ENCODE measurements around the gene OCIAD2. TPM values are rescaled to one million over a fixed set of nuclear protein-coding genes. Genes with fewer than 3 reads are reported as not detected.

OCIAD2 gene
- total and polyA plus RNA-seq, 10 donors, result 13.5 to 58.4 (median 19.1) TPM

DNA sequence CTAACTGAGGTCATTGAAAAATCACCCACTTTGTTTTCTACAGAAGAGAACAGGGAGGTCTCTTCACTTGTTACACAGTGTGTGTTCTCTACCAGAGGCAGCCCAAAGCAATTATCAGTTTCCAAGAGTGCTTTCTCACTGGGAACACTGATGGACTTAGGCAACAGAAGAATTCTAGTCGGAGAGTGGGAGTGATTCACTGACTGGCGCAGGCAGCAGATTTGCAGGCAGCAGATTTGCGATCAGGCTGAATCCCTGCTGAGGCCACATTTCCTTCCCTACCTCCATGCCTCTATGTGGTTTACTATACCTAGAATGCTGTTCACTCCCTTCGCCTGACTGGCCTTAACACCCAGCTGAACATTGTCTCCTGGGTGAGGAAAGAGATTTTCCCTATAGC lies 6.6 kb downstream of the OCIAD2 start:
- Histone ChIP-seq H3K4me3 (no peak overlapping the region), H3K36me3 (peaks cover 0 to 82% (median 20%) of the 10 kb centered on the region in 6 donors), H3K27me3 (replicated peaks in 1 of 7) (no peaks in the 10 kb centered on the region), H3K9me3 (no peaks in the 10 kb centered on the region), H3K4me1 (peaks cover 0 to 18% (median 2%) of the 10 kb centered on the region in 6 donors), H3K27ac (no peak overlapping the region)
- 62 to 81% (median 72%) methylated on average over 4 of the region's 4 CpGs for WGBS, 5 donors
- intact Hi-C loops (cut with DNase I; ENCODE audit: low total_unique reads), result no loop called here
- TF ChIP-seq POLR2AphosphoS5 (IDR thresholded peaks at IDR 0.05), result no peak
- TF ChIP-seq POLR2A (IDR thresholded peaks at IDR 0.05), result no peak
- TF ChIP-seq, protein P1, sequence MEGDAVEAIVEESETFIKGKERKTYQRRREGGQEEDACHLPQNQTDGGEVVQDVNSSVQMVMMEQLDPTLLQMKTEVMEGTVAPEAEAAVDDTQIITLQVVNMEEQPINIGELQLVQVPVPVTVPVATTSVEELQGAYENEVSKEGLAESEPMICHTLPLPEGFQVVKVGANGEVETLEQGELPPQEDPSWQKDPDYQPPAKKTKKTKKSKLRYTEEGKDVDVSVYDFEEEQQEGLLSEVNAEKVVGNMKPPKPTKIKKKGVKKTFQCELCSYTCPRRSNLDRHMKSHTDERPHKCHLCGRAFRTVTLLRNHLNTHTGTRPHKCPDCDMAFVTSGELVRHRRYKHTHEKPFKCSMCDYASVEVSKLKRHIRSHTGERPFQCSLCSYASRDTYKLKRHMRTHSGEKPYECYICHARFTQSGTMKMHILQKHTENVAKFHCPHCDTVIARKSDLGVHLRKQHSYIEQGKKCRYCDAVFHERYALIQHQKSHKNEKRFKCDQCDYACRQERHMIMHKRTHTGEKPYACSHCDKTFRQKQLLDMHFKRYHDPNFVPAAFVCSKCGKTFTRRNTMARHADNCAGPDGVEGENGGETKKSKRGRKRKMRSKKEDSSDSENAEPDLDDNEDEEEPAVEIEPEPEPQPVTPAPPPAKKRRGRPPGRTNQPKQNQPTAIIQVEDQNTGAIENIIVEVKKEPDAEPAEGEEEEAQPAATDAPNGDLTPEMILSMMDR (IDR thresholded peaks at IDR 0.05 in 8 of 11, conservative IDR thresholded peaks at IDR 0.05 in 3 of 11), result no peak
- no peak for DNase-seq

DNA sequence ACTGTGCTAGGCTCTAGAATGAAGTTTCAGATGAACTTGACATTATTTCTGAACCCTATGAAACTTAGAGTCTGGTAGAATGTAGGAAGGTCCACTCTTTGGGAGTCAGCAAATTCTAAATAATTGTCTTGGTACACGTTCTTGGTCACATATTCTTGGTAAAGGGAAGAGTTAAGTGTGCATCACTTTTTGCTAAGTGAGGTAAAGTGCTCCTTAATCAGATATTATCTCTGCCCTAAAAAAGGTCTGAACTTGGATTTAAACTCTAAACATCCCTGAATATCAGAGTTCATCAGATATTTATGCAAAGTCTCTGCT lies 7.2 kb downstream of the OCIAD2 start:
- no peaks in the 10 kb centered on the region for H3K9me3 ChIP-seq
- intact Hi-C loops (cut with DNase I; ENCODE audit: low total_unique reads), result no loop called here
- DNase-seq, result no peak
- TF ChIP-seq POLR2A (IDR thresholded peaks at IDR 0.05) (no peak), POLR2AphosphoS5 (IDR thresholded peaks at IDR 0.05) (no peak)
- TF ChIP-seq, protein P1 (IDR thresholded peaks at IDR 0.05 in 8 of 11, conservative IDR thresholded peaks at IDR 0.05 in 3 of 11), result no peak
- no peak overlapping the region for H3K4me3 ChIP-seq
- no peak overlapping the region for H3K27ac ChIP-seq
- no peaks in the 10 kb centered on the region for H3K27me3 ChIP-seq (replicated peaks in 1 of 7)
- 27 to 55% (median 33%) methylated on average over 1 of the region's 1 CpG for WGBS, 5 donors
- H3K36me3 ChIP-seq, result peaks cover 0 to 86% (median 22%) of the 10 kb centered on the region in 6 donors
- peaks cover 0 to 16% (median 0%) of the 10 kb centered on the region in 6 donors for H3K4me1 ChIP-seq

DNA sequence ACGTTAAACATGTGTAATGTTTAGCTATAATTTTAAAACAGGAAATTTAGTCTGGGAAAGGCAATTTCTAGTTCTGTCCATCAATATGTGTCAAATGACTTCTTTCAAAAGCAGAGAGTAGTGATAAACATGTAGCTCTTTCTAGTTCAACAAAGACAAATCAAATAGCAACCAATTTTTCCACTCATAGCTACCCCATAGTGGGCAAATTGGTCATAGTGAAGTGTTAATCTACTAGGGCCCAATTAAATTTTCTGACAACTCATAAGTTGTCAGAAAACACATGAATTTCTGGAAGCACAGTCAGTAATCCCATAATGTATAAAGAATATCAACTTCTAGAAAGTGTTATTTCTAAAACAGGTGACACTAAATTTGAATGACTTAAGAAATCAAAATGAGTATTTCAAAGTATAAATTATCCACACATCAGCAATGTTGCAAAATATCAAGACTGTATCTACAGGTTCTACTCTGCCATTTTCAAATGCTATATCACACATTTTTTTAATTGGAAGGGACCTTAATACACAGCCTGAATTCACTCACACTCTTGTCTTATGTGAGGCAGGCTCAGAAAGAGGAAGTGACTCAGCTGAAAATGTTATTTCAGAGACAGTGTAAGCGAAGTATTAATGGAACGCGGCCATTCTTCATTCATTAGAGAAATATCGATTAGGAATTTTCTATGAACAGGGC lies 7.7 kb downstream of the OCIAD2 start:
- Histone ChIP-seq H3K27me3 (replicated peaks in 1 of 7) (no peaks in the 10 kb centered on the region), H3K27ac (no peak overlapping the region), H3K36me3 (peaks cover 0 to 86% (median 22%) of the 10 kb centered on the region in 6 donors), H3K4me3 (no peak overlapping the region), H3K4me1 (peaks cover 0 to 16% (median 0%) of the 10 kb centered on the region in 6 donors), H3K9me3 (no peaks in the 10 kb centered on the region)
- 47 to 72% (median 59%) methylated on average over 5 of the region's 5 CpGs for WGBS, 5 donors
- no peak for DNase-seq
- intact Hi-C loops (cut with DNase I; ENCODE audit: low total_unique reads), result no loop called here
- TF ChIP-seq POLR2AphosphoS5 (IDR thresholded peaks at IDR 0.05) (no peak), POLR2A (IDR thresholded peaks at IDR 0.05) (no peak)
- TF ChIP-seq, protein P1 (IDR thresholded peaks at IDR 0.05 in 8 of 11, conservative IDR thresholded peaks at IDR 0.05 in 3 of 11), result no peak

DNA sequence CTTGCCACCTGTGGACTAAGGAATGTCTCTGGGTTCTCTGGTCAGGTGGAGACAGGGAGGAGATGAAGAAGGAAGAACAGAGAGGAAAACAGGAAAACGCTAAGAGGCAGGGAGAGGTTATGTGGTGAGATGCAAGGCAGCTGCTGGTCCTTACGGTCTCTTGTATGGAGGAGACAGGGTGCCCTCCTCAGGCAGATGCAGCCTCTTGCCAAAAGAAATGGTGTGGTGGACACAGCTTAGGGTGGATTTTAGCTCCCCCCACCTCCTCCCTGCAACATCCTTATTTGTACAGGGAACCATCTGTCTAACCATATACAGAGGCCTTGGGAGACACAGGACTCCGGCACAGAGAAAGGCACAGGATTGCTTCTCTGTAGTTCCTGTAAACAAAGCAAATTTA lies 9.7 kb downstream of the OCIAD2 start:
- peaks cover 0 to 86% (median 29%) of the 10 kb centered on the region in 6 donors for H3K36me3 ChIP-seq
- DNase-seq, result no peak
- WGBS, 5 donors, result 89 to 99% (median 92%) methylated on average over 3 of the region's 3 CpGs
- H3K9me3 ChIP-seq, result no peaks in the 10 kb centered on the region
- H3K27ac ChIP-seq, result no peak overlapping the region
- H3K27me3 ChIP-seq (replicated peaks in 1 of 7), result no peaks in the 10 kb centered on the region
- no peak overlapping the region for H3K4me3 ChIP-seq
- H3K4me1 ChIP-seq, result peaks cover 0 to 16% (median 0%) of the 10 kb centered on the region in 6 donors
- no peak for TF ChIP-seq POLR2A (IDR thresholded peaks at IDR 0.05)
- TF ChIP-seq POLR2AphosphoS5 (IDR thresholded peaks at IDR 0.05), result no peak
- TF ChIP-seq, protein P1 (IDR thresholded peaks at IDR 0.05 in 8 of 11, conservative IDR thresholded peaks at IDR 0.05 in 3 of 11), result no peak
- intact Hi-C loops (cut with DNase I; ENCODE audit: low total_unique reads), result no loop called here
